ENCODE results near the gene SLC6A6. TPM values are rescaled to one million over a fixed set of nuclear protein-coding genes. Genes with fewer than 3 reads are reported as not detected.
A peak's percentile ranks its signal among the peaks of the same experiment; 100 is the strongest.

The SLC6A6 gene
- total RNA-seq (2014; rRNA removed; shearing (Covaris generic)) (10.6 and 13.4 TPM in 2 replicates), polyA plus RNA-seq (2016; fragmentation: Nextera tagmentation; extraction: Ambion mirVana) (4.6 and 4.7 TPM in 2 replicates)

DNA sequence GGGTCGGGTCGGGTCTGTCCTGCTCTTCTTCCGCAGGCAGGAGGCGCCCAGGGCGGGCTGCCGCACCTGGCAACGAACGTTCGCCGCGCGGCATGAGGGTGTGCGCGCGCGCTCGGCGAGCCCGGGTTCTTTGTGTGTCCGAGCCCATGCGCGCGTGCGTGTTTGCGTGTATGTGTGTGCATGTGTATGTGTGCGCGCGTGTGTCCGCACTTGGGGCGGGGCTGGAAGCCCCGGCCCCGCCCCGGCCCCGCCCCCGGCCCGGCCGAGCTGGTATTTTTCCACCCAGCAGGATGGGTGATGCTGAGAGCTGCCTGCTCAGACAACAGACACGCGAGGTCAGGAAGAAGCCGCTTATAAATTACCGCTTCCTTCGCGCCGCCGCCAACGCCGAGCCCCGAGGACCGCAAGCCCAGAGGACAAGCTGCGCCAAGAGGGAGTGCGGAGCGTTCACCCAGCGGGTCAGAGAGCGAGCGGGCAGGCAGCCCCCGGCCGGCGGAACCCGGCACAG is at the start of gene SLC6A6:
TSS of gene SLC6A6 (plus strand) at position 303 of the 508 bp plus-strand sequence. CDS start 41,029 bp downstream, outside the sequence.
- peak within 1 kb of the TSS; percentile 73 for H3K4me3 ChIP-seq
- H3K27ac ChIP-seq, result peak within 1 kb of the TSS; percentile 25
- no peaks in the 10 kb centered on the region for H3K9me2 ChIP-seq (ENCODE audit: insufficient read depth)
- H4K20me1 ChIP-seq (ENCODE audit: insufficient read depth), result no peaks in the 10 kb centered on the region
- peak within 1 kb of the TSS; percentile 67 for H2AFZ ChIP-seq
- H3K9me3 ChIP-seq (ENCODE audit: low read depth), result no peaks in the 10 kb centered on the region
- TF ChIP-seq EZH2 (IDR thresholded peaks at IDR 0.05; ENCODE audit: insufficient read depth, poor library complexity, severe bottlenecking) (no peak), EZH2phosphoT487 (IDR thresholded peaks at IDR 0.05; ENCODE audit: insufficient read depth, low read depth) (no peak)
- H3K27me3 ChIP-seq (replicated peaks; ENCODE audit: insufficient read depth), result no peaks in the 10 kb centered on the region
- H3K4me2 ChIP-seq (ENCODE audit: unreplicated experiment), result peak within 1 kb of the TSS; percentile 95
- in situ Hi-C loops (cut with MboI), result no loop called here
- peak within 1 kb of the TSS; percentile 82 for H3K9ac ChIP-seq
- H3F3A ChIP-seq (ENCODE audit: insufficient read depth), result no peaks in the 10 kb centered on the region
- no peaks in the 10 kb centered on the region for H3K36me3 ChIP-seq (ENCODE audit: low read depth)
- peaks cover 11% of the 10 kb centered on the region; the same call in 1 of the 2 replicates for H3K4me1 ChIP-seq (ENCODE audit: insufficient read depth)
- H3K79me2 ChIP-seq (ENCODE audit: insufficient read depth), result peaks cover 43% of the 10 kb centered on the region
- 1% methylated on average over 27 to 36 of the region's 59 CpGs for WGBS, 2 experiments (ENCODE audit: low coverage in 1 of 2, low lambda C conversion rate in 2 of 2, missing lambda C conversion rate in 2 of 2)
- DNase-seq, result peak; percentile 95

DNA sequence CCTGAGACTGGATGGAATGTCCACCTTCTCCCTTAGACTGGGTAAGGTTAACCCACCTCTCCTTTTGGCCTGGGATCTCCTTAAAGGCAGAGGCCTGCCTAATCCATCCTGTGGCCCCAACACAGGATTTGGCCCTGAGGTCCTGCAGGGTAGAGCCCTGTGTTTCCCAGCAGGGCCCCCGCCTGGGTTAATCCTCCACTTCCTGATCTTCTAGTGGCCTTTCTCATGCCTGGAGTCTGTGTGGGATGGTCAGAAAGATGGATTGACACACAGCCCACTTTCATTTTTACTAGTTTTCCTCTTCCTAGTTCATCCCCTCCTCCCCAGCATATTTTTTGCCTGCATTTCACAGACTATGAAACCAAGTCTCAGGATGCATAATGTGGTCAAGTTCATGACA is 48.9 kb upstream of the SLC6A6 start:
- no peak overlapping the region for H3K27ac ChIP-seq
- no peaks in the 10 kb centered on the region for H4K20me1 ChIP-seq (ENCODE audit: insufficient read depth)
- H3K4me1 ChIP-seq (ENCODE audit: insufficient read depth), result no peaks in the 10 kb centered on the region
- no peak overlapping the region for H3K9ac ChIP-seq
- TF ChIP-seq EZH2phosphoT487 (IDR thresholded peaks at IDR 0.05; ENCODE audit: insufficient read depth, low read depth) (no peak), EZH2 (IDR thresholded peaks at IDR 0.05; ENCODE audit: insufficient read depth, poor library complexity, severe bottlenecking) (no peak)
- no peaks in the 10 kb centered on the region for H3F3A ChIP-seq (ENCODE audit: insufficient read depth)
- H2AFZ ChIP-seq, result no peak overlapping the region
- no peaks in the 10 kb centered on the region for H3K79me2 ChIP-seq (ENCODE audit: insufficient read depth)
- H3K9me2 ChIP-seq (ENCODE audit: insufficient read depth), result no peaks in the 10 kb centered on the region
- H3K27me3 ChIP-seq (replicated peaks; ENCODE audit: insufficient read depth), result 0 out of 2 replicates have a peak, but pooled peaks cover 7% of the 10 kb centered on the region
- in situ Hi-C loops (cut with MboI), result no loop called here
- H3K4me2 ChIP-seq (ENCODE audit: unreplicated experiment), result no peak overlapping the region
- no peaks in the 10 kb centered on the region for H3K9me3 ChIP-seq (ENCODE audit: low read depth)
- H3K36me3 ChIP-seq (ENCODE audit: low read depth), result no peaks in the 10 kb centered on the region
- no peak overlapping the region for H3K4me3 ChIP-seq
- no peak for DNase-seq
- 83 to 91% methylated on average over 1 of the region's 1 CpG for WGBS, 2 experiments (ENCODE audit: low coverage in 1 of 2, low lambda C conversion rate in 2 of 2, missing lambda C conversion rate in 2 of 2)

GRCh38 chr3:14357463-14357862 is 44.9 kb upstream of the SLC6A6 start:
- no peaks in the 10 kb centered on the region for H3K9me3 ChIP-seq (ENCODE audit: low read depth)
- H3K9ac ChIP-seq, result no peak overlapping the region
- H3K9me2 ChIP-seq (ENCODE audit: insufficient read depth), result no peaks in the 10 kb centered on the region
- no peaks in the 10 kb centered on the region for H3K4me1 ChIP-seq (ENCODE audit: insufficient read depth)
- H3K79me2 ChIP-seq (ENCODE audit: insufficient read depth), result no peaks in the 10 kb centered on the region
- no peak overlapping the region for H3K4me3 ChIP-seq
- H2AFZ ChIP-seq, result no peak overlapping the region
- no peaks in the 10 kb centered on the region for H3K36me3 ChIP-seq (ENCODE audit: low read depth)
- TF ChIP-seq EZH2phosphoT487 (IDR thresholded peaks at IDR 0.05; ENCODE audit: insufficient read depth, low read depth) (no peak), EZH2 (IDR thresholded peaks at IDR 0.05; ENCODE audit: insufficient read depth, poor library complexity, severe bottlenecking) (no peak)
- no peak overlapping the region for H3K4me2 ChIP-seq (ENCODE audit: unreplicated experiment)
- no peak overlapping the region for H3K27ac ChIP-seq
- in situ Hi-C loops (cut with MboI), result no loop called here
- no peaks in the 10 kb centered on the region for H4K20me1 ChIP-seq (ENCODE audit: insufficient read depth)
- 42 to 63% methylated on average over 1 of the region's 1 CpG for WGBS, 2 experiments (ENCODE audit: low coverage in 1 of 2, low lambda C conversion rate in 2 of 2, missing lambda C conversion rate in 2 of 2)
- DNase-seq, result no peak
- H3F3A ChIP-seq (ENCODE audit: insufficient read depth), result no peaks in the 10 kb centered on the region
- 0 out of 2 replicates have a peak, but pooled peaks cover 3% of the 10 kb centered on the region for H3K27me3 ChIP-seq (replicated peaks; ENCODE audit: insufficient read depth)

DNA sequence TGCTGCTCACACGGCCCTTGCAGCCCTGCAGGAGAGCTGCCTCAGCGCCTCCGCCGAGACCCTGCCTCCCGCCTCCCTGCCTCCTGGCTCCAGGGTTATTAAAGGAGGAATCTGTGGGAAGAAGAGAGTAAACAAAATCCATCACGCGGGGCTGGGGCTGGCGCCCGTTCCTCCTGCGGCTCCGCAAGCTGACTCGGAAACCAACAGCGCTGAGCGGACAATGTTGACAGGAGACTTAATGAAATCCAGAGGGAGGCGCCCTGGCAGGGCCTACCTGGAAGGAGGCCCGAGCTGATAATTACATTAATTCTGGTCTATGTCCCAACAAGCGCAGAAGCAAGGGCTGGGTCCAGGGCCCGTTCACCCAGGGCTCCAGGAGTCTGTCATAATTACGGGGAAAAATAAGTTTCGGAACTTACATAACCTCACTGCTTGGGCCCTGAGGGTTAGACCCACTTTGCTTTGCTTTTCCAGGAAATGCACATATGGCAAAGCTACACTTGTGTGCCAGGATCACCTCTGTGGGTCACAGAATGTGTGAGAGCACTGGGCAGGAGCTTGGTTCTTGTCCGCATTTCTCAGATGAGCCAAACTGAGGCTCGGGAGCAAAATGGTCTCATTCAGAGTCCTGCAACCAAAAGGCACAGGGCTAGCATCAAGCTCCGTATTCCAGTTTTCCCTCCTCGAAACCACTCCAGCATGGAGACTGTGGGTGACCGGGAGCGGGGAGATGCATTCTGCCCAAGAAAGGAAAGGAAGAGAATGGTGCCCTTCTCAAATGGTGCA is 43.8 kb upstream of the SLC6A6 start:
- Histone ChIP-seq H3K9me2 (ENCODE audit: insufficient read depth) (no peaks in the 10 kb centered on the region), H2AFZ (peak overlapping the region; percentile 75), H3K9ac (0 out of 2 replicates have a peak overlapping the region, but pooled peaks have one; percentile 5), H3K4me3 (peak overlapping the region; percentile 43), H3K79me2 (ENCODE audit: insufficient read depth) (no peaks in the 10 kb centered on the region), H4K20me1 (ENCODE audit: insufficient read depth) (no peaks in the 10 kb centered on the region), H3K27me3 (replicated peaks; ENCODE audit: insufficient read depth) (peaks cover 10% of the 10 kb centered on the region; the same call in 1 of the 2 replicates), H3F3A (ENCODE audit: insufficient read depth) (no peaks in the 10 kb centered on the region), H3K27ac (no peak overlapping the region), H3K9me3 (ENCODE audit: low read depth) (no peaks in the 10 kb centered on the region), H3K4me2 (ENCODE audit: unreplicated experiment) (peak overlapping the region; percentile 38), H3K36me3 (ENCODE audit: low read depth) (no peaks in the 10 kb centered on the region), H3K4me1 (ENCODE audit: insufficient read depth) (no peaks in the 10 kb centered on the region)
- in situ Hi-C loops (cut with MboI), result no loop called here
- 20 to 24% methylated on average over 26 of the region's 26 CpGs for WGBS, 2 experiments (ENCODE audit: low coverage in 1 of 2, low lambda C conversion rate in 2 of 2, missing lambda C conversion rate in 2 of 2)
- peak; percentile 58 for DNase-seq
- TF ChIP-seq EZH2 (IDR thresholded peaks at IDR 0.05; ENCODE audit: insufficient read depth, poor library complexity, severe bottlenecking) (no peak), EZH2phosphoT487 (IDR thresholded peaks at IDR 0.05; ENCODE audit: insufficient read depth, low read depth) (no peak)
